AG09319 (cell line): Measurements from ENCODE around the gene MBD3.

Experiments used
- DNase-seq: peaks from one replicate; pipeline ENCODE4 v3.0.0-alpha.2; 2010; ENCODE audit warnings: low read depth; ENCODE audit errors: extremely low read depth
- TF ChIP-seq, protein P1 (sequence below): IDR thresholded peaks from 2 replicates; pipeline ENCODE4 v1.5.1; 2011; ENCODE audit warnings: low read depth, mild to moderate bottlenecking, inconsistent platforms, low read length, moderate library complexity

The MBD3 gene

DNA sequence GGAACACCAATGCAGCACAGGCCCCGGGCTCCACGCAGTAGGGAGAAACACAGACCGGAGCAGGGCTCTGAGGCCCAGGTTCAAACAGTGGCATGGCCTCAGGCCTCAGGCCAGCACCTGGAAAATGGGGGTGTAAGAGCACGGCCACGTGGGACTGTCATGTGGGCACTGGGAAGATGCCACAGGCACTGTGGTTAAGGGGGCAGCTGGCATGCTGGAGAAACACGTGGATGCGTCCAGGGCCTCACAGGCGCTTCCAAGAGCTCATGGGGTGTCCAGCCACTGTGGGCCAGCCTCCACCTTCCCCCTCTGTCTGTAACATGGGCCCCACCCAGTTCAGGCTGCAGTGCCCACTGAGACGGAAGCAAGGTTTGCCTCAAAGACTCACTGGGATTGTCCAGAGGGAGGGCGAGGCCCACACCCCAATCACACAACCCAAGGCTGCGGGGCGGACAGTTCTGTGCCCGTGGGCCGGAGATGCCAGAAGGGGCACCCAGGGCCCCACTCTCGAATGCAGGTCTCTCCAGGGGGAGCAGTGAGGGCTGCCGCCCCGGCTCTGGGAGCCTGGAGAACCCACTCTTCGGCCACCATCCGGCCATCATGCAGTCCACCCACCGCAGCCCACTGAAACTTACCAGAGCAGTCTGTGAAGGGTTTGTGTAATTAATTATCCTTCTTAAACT, 6.3 kb upstream of the MBD3 start:
- TF ChIP-seq, protein P1, sequence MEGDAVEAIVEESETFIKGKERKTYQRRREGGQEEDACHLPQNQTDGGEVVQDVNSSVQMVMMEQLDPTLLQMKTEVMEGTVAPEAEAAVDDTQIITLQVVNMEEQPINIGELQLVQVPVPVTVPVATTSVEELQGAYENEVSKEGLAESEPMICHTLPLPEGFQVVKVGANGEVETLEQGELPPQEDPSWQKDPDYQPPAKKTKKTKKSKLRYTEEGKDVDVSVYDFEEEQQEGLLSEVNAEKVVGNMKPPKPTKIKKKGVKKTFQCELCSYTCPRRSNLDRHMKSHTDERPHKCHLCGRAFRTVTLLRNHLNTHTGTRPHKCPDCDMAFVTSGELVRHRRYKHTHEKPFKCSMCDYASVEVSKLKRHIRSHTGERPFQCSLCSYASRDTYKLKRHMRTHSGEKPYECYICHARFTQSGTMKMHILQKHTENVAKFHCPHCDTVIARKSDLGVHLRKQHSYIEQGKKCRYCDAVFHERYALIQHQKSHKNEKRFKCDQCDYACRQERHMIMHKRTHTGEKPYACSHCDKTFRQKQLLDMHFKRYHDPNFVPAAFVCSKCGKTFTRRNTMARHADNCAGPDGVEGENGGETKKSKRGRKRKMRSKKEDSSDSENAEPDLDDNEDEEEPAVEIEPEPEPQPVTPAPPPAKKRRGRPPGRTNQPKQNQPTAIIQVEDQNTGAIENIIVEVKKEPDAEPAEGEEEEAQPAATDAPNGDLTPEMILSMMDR = no peak
- no peak for DNase-seq

DNA sequence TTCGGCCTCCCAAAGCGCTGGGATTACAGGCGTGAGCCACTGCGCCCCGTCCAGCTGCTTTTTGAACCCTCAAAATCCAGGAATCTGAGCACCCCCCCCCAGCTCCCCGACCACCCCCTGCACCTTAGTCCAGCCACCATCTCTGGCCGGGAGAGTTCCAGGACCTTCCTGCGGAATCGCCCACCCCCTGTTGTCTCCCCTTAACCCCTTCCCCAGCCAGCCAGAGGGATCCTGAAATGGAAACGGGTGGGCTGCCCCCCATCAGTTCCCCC, 772 bp upstream of the MBD3 start:
- no peak for DNase-seq
- TF ChIP-seq, protein P1 = no peak

DNA sequence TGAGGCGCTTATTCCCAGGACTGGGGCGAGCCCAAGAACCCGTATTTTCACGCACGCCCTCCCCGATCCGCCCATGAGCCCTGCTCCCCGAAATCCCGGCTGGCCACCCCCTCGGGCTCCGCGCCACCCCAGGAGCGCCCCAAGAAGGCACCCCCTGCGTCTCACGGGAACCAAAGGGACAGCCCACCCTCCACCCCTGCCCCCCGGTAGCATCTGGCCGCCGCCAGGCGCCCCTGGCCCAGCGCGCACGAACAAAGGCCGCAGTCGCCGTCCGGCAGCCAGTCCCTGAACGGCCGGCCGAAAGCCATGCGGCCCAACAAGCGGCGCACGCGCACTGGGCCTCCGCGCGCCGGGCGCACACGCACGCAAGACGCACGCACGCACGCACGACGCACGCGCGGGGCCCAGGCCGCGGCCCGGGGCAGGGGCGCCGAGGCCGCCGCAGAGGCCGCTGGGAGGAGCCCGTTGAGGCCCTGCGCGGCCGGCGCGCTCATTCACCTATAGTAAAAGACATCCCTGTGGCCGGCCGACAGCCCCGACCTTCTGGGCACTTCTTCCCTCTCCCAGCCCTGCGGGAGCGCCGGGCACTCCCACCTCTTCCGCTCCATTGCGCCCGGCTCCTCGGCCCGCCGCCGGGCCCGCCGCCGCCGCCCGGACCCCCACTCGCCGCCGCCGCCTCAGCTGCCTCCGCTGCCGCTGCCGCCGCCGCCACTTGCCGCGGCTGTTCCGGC, 476 bp downstream of the MBD3 start:
- peak; percentile 78 for DNase-seq

DNA sequence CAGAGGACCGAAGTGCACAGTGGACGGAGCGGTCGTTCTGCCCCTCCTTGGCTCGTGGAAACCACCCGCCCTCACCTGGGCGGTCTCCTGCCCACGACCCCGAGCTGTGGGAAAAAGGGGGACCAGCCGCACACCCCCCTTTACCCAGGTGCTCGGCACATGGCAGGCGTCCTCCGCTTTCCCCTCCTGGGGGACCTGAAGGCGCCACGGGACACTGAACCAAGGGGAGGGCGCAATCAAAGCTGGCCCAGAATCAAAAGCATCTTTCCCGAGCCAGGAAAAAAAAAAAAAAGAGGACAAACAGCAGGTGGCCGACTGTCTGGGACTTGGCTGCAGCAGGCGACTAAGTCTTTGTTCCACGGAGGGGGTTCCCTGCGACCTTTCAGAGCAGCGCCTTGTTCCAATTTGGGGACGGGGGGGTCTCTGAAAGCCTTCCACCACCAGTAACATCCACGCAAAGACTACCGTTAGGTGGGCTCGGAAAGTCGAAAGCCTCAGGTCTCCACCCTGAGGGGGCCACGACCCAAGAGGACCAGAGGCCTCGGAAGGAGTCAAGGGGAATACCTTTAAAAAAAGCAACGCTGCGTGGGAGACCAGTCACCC, 1.1 kb downstream of the MBD3 start:
- DNase-seq = no peak
- TF ChIP-seq, protein P1 = no peak

More for the DNA sequence above, 476 bp downstream of the MBD3 start:
- TF ChIP-seq, protein P1 = no peak

DNA sequence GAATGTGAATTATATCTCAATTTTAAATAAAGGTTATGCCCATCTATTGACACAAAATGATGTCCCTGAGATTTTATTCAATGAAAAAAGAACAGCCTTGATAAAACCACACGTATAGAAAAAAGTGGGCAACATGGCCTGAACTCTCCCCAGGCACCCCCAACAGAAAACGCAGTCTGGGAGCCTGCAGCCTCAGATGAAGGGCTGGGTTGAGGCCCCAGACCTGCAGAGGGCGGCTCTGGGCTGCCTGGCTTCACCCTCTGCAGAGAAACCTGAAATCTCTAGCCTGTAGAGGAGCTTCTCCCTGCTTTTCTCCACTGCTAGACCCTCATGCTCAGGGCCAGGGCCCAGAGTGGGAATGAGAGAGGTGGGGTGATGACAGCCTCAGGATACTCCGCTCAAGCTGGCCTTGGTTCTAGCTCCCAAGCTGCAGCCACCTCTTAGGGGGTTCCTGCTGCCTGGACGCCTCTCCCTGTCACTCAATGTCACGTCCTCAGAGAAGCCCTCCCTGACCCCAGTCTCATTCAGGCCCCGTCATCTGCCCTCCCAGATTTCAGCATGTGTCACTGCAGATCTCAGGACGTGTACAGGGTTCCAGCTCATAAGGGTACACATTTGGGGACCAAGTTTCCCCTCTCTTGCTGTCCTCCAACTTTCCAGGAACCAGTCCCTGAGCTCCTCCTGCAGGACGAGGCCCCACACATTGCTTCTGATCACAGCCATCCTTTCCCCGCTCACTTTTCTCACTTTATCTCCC, 1.8 kb downstream of the MBD3 start:
- DNase-seq = no peak

DNA sequence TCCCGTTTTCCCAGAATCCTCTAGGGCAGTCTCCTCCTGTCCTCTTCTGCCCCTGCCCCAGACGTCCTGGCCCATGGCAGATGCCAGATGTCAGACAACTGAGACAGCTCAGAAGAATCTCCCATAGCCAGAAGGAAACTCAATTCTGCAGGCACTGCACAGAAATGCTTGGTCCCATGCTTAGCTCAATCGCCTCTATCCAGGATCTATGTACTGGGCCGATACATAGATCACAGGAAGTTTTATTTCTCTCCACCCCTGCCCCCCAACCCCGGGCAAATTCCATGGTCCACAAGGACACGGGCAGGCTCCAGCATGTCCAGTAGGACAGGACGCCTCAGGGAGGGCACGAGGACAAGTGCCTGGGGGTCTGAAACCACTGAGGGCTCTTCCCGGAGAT, 4.8 kb downstream of the MBD3 start:
- no peak for DNase-seq
- TF ChIP-seq, protein P1 = no peak

More for the DNA sequence above, 1.8 kb downstream of the MBD3 start:
- TF ChIP-seq, protein P1 = peak; percentile 33

DNA sequence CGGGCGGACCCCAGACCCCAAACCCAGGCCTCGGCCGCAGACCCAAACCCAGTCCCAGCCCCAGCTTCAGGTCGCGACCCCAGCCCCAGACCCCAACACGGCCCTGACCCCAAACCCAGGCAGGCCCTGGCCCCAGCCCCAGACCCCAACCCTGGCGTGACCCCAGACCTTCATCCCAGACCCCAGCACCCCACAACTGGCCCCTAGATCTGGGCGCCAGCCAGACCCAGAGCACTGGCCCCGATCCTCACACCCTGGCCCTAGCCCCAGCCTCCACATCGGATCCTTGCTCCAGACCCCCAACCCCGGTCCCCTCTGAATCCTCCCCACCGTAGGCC, 7.5 kb downstream of the MBD3 start:
- TF ChIP-seq, protein P1 = no peak
- DNase-seq = no peak
